Measurements from ENCODE around the gene HES4.

DNA sequence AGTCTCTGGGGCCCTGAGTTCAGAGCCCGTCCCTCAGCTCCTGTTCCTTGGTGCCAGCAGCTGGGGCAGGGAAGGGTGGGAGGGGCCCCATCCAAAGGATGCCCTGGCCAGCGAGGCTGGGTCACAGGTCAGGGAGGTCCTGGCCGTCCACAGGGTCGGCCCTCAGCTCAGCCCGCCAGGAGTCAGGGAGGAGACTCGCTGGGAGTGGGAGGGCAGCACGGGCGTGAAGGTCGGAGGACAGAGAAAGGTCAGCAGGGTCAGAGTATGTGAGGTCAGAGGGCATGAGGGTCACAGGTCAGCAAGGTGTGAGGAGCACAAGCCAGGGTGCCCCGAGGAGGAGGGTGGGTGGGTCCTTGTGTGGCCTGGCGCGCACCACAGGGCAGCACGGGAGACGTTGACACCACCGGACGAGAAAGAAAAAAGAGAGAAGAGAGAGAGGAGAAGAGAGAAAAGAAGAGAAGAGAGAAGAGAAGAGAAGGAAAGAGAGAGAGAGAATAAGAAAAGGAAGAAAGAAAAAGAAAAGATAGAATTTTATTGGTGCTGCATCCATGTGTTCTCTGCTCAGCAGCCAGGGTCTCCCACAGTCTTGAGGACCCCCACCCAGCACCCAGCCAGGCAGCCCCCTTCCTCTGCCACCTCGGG, 25.1 kb downstream of the HES4 start:
- TF ChIP-seq CTCF (IDR thresholded peaks at IDR 0.05; ENCODE audit: low read length) = no peak
- no peak for TF ChIP-seq EZH2 (optimal IDR thresholded peaks at IDR 0.05; ENCODE audit: low read depth, low read length)

Measured in MM.1S (cell line).